Activated naive CD8-positive, alpha-beta T cell treated with anti-CD3 and anti-CD28 coated beads for 36 hours (primary cell): Measurements from ENCODE around the gene MVK. TPM values are rescaled to one million over a fixed set of nuclear protein-coding genes. Genes with fewer than 3 reads are reported as not detected.
A peak's percentile ranks its signal among the peaks of the same experiment; 100 is the strongest.

Experiments used
- DNase-seq: peaks from one replicate; pipeline ENCODE4 v3.0.0; 2021
- H3K27ac Mint-ChIP-seq: one replicate; pipeline ENCODE4 v1.8.0; 2022; ENCODE audit warnings: mild to moderate bottlenecking, moderate library complexity, mixed read lengths
- H3K27me3 Mint-ChIP-seq: one replicate; pipeline ENCODE4 v1.8.0; 2022; ENCODE audit warnings: mild to moderate bottlenecking, mixed read lengths
- H3K36me3 Mint-ChIP-seq: one replicate; pipeline ENCODE4 v1.8.0; 2021; ENCODE audit warnings: mild to moderate bottlenecking, mixed read lengths
- H3K4me1 Mint-ChIP-seq: one replicate; pipeline ENCODE4 v1.8.0; 2021; ENCODE audit warnings: mixed read lengths
- H3K4me3 Mint-ChIP-seq: one replicate; pipeline ENCODE4 v1.8.0; 2022; ENCODE audit warnings: mild to moderate bottlenecking, moderate library complexity, mixed read lengths
- H3K9me3 Mint-ChIP-seq: one replicate; pipeline ENCODE4 v1.8.0; 2022; ENCODE audit warnings: mixed read lengths
- total RNA-seq, 2 experiments: library from RNA; stranded (reverse); gene quantifications; one replicate each; pipeline ENCODE4 v1.2.3, GENCODE V29; 2021

The MVK gene
- total RNA-seq, 2 experiments from 2014 or later, result 17.9 to 20.5 TPM

DNA sequence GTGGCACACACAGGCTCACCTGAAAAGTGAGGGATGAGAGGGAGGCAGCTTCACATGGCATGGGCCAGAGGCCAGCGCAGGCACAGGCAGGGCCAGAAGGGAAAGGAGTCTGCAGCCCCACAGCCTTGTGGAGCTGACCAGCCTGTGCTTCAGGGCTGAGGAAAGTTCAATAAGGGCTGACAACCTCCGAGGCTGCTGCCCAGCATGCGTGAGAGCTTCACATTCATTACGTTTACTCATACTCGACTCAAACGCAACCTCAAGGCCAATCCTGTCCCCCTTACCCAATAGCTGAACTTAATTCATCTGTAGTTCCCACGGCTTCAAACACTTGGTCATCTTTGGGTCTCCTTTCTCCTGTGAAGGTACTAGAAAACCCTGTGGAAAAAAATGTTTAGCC, 5.1 kb upstream of the MVK start:
- peaks cover 11% of the 10 kb centered on the region for H3K36me3 Mint-ChIP-seq
- no peaks in the 10 kb centered on the region for H3K27me3 Mint-ChIP-seq
- no peak for DNase-seq
- no peak overlapping the region for H3K27ac Mint-ChIP-seq
- H3K9me3 Mint-ChIP-seq, result no peaks in the 10 kb centered on the region
- H3K4me1 Mint-ChIP-seq, result peaks cover 17% of the 10 kb centered on the region
- no peak overlapping the region for H3K4me3 Mint-ChIP-seq

DNA sequence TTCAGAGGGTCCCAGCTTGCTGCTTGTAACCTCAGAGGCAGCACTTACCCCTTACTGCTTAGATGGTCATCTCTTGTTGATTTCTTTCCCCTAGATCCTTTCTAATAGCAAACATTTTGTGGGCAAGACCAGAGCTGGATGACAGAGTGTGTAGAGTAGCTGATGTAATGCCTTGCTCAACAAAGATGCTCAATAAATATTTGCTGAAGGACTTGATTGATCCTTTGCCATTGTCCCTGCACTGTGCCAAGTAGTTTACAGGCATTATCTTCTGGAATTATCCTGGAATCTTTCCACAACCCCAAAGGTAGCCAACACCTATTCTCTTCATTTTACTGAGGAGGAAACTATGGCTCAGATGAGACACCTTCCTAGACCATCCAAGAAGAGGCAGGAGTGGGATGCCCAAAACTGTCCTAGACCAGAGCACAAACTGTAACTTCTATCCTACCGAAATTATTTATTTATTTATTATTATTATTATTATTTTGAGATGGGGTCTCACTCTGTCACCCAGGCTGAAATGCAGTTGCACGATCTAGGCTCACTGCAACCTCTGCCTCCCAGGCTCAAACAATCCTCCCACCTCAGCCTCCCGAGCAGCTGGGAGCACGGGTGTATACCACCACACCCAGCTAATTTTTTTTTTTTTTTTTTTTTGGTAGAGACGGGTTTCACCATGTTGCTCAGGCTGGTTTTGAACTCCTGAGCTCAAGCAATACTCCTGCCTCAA, 1.7 kb upstream of the MVK start:
- H3K36me3 Mint-ChIP-seq, result peaks cover 13% of the 10 kb centered on the region
- H3K9me3 Mint-ChIP-seq, result no peaks in the 10 kb centered on the region
- peaks cover 28% of the 10 kb centered on the region for H3K4me1 Mint-ChIP-seq
- H3K27ac Mint-ChIP-seq, result peak overlapping the region; percentile 96
- no peak for DNase-seq
- H3K4me3 Mint-ChIP-seq, result peak overlapping the region; percentile 84
- no peaks in the 10 kb centered on the region for H3K27me3 Mint-ChIP-seq

DNA sequence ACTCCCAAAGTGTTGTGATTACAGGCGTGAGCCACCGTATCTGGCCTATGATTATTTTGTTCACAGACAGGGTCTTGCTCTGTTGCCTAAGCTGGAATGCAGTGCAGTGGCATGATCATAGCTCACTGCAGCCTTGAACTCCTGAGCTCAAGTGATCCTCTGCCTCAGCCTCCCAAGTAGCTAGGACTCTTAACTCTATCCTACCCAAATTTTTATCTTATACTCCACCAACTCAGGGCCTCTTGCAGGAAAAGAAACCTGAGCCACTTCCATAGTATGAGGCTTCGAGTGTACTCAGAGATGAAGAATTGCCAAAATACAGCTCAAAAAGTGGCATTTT, 1.1 kb upstream of the MVK start:
- Mint-ChIP-seq H3K27ac (peak overlapping the region; percentile 96), H3K36me3 (peaks cover 17% of the 10 kb centered on the region), H3K9me3 (no peaks in the 10 kb centered on the region), H3K4me3 (peak overlapping the region; percentile 84), H3K27me3 (no peaks in the 10 kb centered on the region), H3K4me1 (peaks cover 28% of the 10 kb centered on the region)
- no peak for DNase-seq

DNA sequence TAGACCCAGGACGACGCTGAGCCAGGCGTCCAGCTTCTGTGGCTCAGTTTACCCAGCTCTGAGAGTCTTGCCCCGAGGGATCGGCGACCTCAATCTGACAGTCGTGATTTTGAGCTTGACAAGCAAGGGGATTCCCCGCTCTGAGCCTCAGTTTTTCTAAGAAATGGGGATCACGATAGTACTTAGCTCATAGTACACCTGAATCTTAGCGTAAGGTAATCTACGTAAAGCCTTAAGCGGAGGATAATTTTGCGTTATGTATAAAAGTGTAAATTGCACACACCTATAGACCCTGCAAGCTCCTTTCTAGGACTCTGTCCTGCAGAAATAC, 285 bp downstream of the MVK start:
- no peak for DNase-seq
- no peaks in the 10 kb centered on the region for H3K27me3 Mint-ChIP-seq
- H3K27ac Mint-ChIP-seq, result peak overlapping the region; percentile 96
- H3K4me3 Mint-ChIP-seq, result peak overlapping the region; percentile 84
- H3K36me3 Mint-ChIP-seq, result peaks cover 17% of the 10 kb centered on the region
- peaks cover 28% of the 10 kb centered on the region for H3K4me1 Mint-ChIP-seq
- H3K9me3 Mint-ChIP-seq, result no peaks in the 10 kb centered on the region

DNA sequence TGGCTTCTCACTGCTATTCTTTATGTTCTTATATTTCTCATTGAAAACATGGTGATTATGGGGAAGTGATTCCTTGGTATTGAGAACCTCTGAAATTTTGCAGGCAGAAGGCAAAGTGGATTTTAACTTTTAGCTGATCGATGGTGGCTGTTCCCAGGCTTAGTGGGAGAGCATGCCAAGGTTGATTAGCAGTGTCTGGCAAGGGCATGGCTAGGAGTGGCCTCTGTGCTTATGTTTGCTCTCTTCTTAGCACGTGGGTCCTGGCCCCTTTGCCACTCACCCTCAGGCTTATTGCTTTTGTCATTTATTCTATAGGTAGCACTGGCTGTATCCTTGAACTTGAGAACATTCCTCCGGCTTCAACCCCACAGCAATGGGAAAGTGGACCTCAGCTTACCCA, 2.1 kb downstream of the MVK start:
- no peaks in the 10 kb centered on the region for H3K27me3 Mint-ChIP-seq
- H3K36me3 Mint-ChIP-seq, result peaks cover 17% of the 10 kb centered on the region
- no peak overlapping the region for H3K27ac Mint-ChIP-seq
- peaks cover 24% of the 10 kb centered on the region for H3K4me1 Mint-ChIP-seq
- DNase-seq, result no peak
- H3K9me3 Mint-ChIP-seq, result no peaks in the 10 kb centered on the region
- H3K4me3 Mint-ChIP-seq, result no peak overlapping the region

DNA sequence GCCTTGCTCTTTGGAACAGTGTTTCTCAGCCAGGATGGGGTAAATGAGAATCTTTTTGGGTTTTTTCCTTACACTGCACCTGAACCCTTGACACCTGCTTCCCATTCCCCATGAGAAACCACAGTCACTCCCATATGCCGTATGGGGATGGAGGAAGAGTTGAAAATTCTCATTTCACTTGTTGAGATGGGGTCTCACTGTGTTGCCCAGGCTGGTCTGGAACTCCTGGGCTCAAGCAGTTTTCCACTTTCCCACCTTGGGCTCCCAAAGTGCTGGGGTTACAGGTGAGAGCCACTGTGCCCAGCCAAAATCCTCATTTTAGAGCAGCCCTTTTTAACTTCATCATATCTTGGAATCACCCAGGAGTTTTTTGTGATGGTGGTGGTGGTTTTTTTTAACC, 3.7 kb downstream of the MVK start:
- DNase-seq, result no peak
- no peaks in the 10 kb centered on the region for H3K9me3 Mint-ChIP-seq
- H3K4me3 Mint-ChIP-seq, result no peak overlapping the region
- H3K27ac Mint-ChIP-seq, result no peak overlapping the region
- H3K4me1 Mint-ChIP-seq, result peaks cover 17% of the 10 kb centered on the region
- peaks cover 17% of the 10 kb centered on the region for H3K36me3 Mint-ChIP-seq
- no peaks in the 10 kb centered on the region for H3K27me3 Mint-ChIP-seq

DNA sequence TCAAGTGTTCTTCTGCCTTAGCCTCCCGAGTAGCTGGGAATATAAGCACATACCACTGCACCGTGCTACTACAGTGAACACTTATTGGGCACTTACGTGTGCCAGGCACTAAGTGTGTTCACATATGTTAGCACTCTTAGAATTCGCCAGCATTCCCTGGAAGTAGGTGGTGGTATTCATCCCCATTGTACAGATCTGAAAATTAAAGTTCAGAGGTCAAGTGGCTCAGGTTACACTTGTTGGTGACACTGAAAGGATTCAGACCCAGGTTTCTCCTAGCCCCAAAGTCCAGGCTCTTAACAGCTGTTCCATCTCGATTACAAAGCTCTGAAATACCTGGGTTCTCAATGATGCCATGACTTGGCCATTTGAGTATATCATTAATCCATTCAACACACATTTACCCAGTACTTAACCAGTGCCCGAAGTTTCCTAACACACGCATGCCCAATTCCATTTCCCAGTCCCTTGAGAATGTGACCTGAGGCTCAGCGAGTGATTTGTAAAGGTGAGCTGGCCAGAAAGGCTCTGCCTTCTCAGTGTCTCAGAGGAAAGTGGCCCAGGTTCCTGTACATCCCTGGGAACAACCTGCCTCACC, 4.8 kb downstream of the MVK start:
- Mint-ChIP-seq H3K27me3 (no peaks in the 10 kb centered on the region), H3K27ac (no peak overlapping the region), H3K36me3 (peaks cover 10% of the 10 kb centered on the region), H3K9me3 (no peaks in the 10 kb centered on the region), H3K4me1 (peaks cover 10% of the 10 kb centered on the region), H3K4me3 (no peak overlapping the region)
- DNase-seq, result no peak

DNA sequence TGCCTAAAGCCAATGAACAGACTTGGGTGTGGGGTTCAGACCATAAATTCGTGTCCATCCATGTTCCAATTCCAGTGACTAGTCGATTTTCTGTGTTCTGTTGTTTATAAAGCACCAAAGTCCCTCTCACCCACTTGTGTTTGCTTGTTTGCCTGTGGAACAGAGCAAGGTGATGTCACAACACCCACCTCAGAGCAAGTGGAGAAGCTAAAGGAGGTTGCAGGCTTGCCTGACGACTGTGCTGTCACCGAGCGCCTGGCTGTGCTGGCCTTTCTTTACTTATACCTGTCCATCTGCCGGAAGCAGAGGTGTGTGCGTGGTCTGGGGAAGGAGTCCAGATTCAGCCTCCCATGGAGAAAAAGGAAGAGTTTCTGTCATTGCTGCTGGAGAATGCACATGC, 6.0 kb downstream of the MVK start:
- Mint-ChIP-seq H3K4me3 (no peak overlapping the region), H3K36me3 (peaks cover 10% of the 10 kb centered on the region), H3K27ac (no peak overlapping the region)

DNA sequence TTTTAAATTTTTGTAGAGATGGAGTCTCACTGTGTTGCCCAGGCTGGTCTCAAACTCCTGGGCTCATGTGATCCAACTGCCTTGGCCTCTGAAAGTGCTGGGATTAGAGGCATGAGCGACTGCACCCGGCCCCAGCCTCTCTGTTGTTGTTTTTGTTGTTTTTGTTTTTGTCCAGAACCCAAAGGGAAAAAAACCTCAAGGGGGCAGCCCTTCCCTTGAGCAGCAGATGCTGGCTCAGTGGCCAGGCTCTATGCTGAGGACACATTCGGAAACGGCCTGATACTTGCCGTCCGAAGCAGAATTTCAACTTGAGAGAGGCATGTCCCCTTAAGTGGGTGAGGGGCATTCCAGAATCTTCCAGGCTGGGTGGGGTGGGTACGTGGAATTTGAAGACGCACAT, 6.7 kb downstream of the MVK start:
- H3K4me3 Mint-ChIP-seq, result no peak overlapping the region
- H3K4me1 Mint-ChIP-seq, result no peaks in the 10 kb centered on the region
- H3K27ac Mint-ChIP-seq, result no peak overlapping the region
- peaks cover 10% of the 10 kb centered on the region for H3K36me3 Mint-ChIP-seq
- H3K27me3 Mint-ChIP-seq, result no peaks in the 10 kb centered on the region
- no peaks in the 10 kb centered on the region for H3K9me3 Mint-ChIP-seq
- no peak for DNase-seq

More for the DNA sequence above, 6.0 kb downstream of the MVK start:
- H3K4me1 Mint-ChIP-seq, result peaks cover 5% of the 10 kb centered on the region
- H3K27me3 Mint-ChIP-seq, result no peaks in the 10 kb centered on the region
- H3K9me3 Mint-ChIP-seq, result no peaks in the 10 kb centered on the region
- DNase-seq, result no peak

DNA sequence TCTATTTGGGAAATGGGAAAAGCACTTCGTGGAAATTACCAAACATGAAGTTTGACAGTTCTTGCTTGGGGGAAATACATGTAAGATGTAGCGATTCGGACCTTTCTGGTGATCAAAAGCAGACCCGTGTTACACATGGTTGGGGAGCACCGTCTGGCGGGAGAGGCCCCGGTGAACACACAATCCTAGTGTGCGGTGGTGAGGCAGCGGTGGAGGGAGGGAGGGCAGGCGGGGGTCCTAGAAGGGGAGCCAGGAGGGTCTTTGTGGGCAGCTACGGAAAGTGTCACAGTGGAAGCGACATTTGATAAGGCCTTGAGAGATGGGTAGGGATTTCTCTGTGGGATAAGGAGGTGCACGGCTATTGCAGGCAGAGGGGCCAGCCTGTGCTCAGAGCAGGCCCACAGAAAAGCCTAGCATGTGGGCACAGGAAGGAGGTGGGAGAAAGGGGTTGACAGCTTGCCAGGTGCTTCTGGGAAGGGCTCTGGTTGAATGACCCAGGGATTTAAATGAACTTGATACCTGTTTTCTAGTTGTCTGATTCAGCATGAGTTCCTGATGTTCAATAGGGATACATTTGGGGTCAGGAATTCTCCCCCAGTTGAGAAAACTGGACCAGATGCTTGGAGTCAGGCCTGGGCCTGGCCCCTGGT, 7.2 kb downstream of the MVK start:
- Mint-ChIP-seq H3K4me3 (no peak overlapping the region), H3K4me1 (no peaks in the 10 kb centered on the region), H3K36me3 (peaks cover 10% of the 10 kb centered on the region), H3K9me3 (no peaks in the 10 kb centered on the region), H3K27ac (no peak overlapping the region), H3K27me3 (no peaks in the 10 kb centered on the region)
- no peak for DNase-seq

DNA sequence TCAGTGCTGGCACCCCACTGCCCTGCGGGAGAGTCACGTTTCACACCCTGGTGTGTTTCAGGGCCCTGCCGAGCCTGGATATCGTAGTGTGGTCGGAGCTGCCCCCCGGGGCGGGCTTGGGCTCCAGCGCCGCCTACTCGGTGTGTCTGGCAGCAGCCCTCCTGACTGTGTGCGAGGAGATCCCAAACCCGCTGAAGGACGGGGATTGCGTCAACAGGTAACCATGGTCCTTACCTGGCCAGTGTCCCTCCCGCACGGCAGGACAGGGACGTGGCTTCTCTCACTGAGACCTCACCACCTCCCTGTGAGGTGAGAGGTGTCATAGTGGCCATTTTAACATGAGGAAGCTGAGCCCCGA, 7.7 kb downstream of the MVK start:
- H3K36me3 Mint-ChIP-seq, result peaks cover 10% of the 10 kb centered on the region
- H3K4me3 Mint-ChIP-seq, result no peak overlapping the region

DNA sequence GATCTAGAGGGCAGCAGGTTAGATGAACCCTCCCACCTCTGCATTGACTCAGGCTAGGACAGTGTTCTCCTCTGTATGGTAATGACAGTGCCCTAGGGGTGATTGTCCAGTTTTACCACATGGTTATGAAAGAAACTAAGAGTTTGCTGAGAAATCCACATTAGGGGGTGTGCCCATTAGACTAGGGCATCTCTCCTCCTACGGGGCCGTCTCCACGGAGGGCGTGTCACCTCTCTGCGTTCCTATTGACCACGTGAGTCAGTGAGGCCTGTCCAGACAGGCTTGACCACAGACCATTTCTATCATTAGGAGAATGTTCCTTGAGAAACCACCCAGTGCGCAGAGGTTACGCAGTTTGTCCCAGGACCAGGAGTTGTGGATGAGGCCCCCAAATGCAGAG, 8.3 kb downstream of the MVK start:
- Mint-ChIP-seq H3K4me3 (no peak overlapping the region), H3K27ac (no peak overlapping the region), H3K4me1 (no peaks in the 10 kb centered on the region), H3K9me3 (no peaks in the 10 kb centered on the region), H3K36me3 (peaks cover 9% of the 10 kb centered on the region), H3K27me3 (no peaks in the 10 kb centered on the region)
- no peak for DNase-seq

More for the DNA sequence above, 7.7 kb downstream of the MVK start:
- H3K4me1 Mint-ChIP-seq, result no peaks in the 10 kb centered on the region
- H3K27me3 Mint-ChIP-seq, result no peaks in the 10 kb centered on the region
- H3K27ac Mint-ChIP-seq, result no peak overlapping the region
- no peaks in the 10 kb centered on the region for H3K9me3 Mint-ChIP-seq
- no peak for DNase-seq

DNA sequence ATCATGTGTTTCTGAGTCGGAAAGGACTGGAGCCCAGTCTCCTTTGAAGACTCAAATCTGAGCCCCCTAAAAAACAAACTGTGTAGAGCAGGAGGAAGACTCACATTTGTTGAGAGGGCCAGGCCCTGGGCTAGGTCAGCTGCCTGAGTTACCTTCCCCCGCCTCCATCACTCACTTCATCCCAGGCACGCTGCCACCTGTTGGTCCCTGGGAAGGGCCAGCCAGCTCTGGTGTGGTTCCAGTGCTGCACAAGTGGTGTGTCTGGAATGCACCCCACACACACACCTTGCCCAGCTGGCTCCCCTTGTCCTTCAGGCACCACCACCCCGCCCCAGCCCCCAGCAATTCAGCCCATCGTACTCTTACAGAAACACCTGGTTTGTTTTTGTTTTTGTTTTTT, 9.0 kb downstream of the MVK start:
- no peaks in the 10 kb centered on the region for H3K4me1 Mint-ChIP-seq
- no peak overlapping the region for H3K4me3 Mint-ChIP-seq
- H3K27me3 Mint-ChIP-seq, result no peaks in the 10 kb centered on the region
- no peak overlapping the region for H3K27ac Mint-ChIP-seq
- no peaks in the 10 kb centered on the region for H3K9me3 Mint-ChIP-seq
- H3K36me3 Mint-ChIP-seq, result peaks cover 3% of the 10 kb centered on the region
- DNase-seq, result no peak

DNA sequence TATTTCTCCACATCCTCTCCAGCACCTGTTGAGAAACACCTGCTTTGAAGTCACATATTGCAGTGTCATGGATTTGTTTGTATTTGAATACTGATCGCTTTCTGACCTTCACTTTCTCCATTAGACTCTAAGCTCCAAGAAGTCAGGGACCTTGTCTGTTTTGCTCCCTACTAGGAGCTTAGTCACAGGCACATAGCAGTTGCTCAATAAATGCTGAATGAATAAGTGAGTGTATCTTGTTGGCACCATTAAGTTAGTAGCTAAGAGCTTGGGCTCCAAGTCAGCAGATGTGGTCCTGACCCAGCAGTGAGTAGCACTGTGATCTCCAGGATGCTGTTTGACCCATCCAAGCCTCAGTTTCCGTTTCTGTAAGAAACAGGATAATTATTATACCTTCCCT, 10.1 kb downstream of the MVK start:
- Mint-ChIP-seq H3K27me3 (no peaks in the 10 kb centered on the region), H3K4me3 (no peak overlapping the region)

DNA sequence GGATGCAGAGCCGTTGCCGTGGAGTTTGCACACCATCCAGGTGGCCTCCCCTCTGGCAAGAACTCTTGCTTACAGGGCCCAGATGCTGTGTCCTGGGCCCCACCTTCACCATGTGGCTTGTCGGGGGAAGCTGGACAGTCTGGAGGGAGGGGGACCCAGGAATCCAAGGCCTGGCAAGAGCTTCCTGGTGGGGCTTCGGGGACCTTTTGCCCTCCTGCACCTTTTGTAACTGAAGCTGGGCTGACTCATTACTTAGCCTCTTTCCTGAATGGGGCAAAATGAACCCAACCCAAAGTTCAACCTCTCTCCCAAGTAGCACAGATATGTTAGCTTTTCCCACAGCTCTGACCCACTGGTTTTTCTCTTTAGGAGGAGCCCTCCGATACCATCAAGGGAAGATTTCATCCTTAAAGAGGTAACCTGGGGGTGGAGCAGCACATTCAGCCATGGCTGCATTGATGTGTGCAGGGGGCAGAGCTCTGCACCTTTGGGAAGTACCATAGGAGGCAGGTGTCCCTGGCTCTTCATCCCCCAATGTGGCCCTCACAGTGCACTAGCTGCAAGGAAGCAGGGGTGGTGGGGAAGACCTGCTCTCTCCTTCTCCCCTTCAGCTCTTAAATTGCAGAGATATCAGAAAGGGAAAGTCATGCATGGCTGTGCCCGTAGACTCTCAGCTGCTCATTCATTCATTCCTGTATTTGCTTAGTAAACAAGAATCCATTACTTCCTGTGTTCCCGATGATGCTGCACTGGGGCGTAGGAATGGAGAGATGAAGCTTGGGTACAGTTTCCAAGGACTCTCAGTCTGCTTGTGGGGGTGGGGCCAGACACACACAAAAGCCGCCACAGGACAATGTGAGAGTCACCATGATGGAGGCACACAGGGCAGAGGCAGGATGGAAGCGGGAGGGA, 13.0 kb downstream of the MVK start:
- no peaks in the 10 kb centered on the region for H3K9me3 Mint-ChIP-seq
- DNase-seq, result no peak

More for the DNA sequence above, 10.1 kb downstream of the MVK start:
- Mint-ChIP-seq H3K36me3 (peaks cover 3% of the 10 kb centered on the region), H3K27ac (no peak overlapping the region), H3K9me3 (no peaks in the 10 kb centered on the region), H3K4me1 (no peaks in the 10 kb centered on the region)
- no peak for DNase-seq

More for the DNA sequence above, 13.0 kb downstream of the MVK start:
- Mint-ChIP-seq H3K27ac (no peak overlapping the region), H3K4me1 (no peaks in the 10 kb centered on the region), H3K27me3 (no peaks in the 10 kb centered on the region), H3K36me3 (peaks cover 3% of the 10 kb centered on the region), H3K4me3 (no peak overlapping the region)
